GM23338 (cell line): ENCODE results near the gene RNF19B. TPM values are rescaled to one million over a fixed set of nuclear protein-coding genes. Genes with fewer than 3 reads are reported as not detected.

Experiments used
- ATAC-seq: fragments of 200-7000 bp; cut with Tn5 transposase; 3 replicates; pipeline ENCODE4 v1.9.1; 2020
- DNase-seq: peaks from one replicate; pipeline ENCODE4 v3.0.0-alpha.2; 2015; ENCODE audit warnings: low spot score
- H2AFZ ChIP-seq: fragments of 200-600 bp; sonication (generic); 2 replicates; pipeline ENCODE4 v1.8.0; 2016; ENCODE audit warnings: antibody characterized with exemption, mild to moderate bottlenecking, moderate library complexity
- H3F3A ChIP-seq: fragments of 200-600 bp; sonication (generic); replicated peaks from 2 replicates; pipeline ENCODE4 v1.8.0; 2017; ENCODE audit warnings: antibody characterized with exemption, mixed run types, low read depth
- H3K27ac ChIP-seq: fragments of 200-600 bp; sonication (generic); 2 replicates; pipeline ENCODE4 v1.6.1; 2016; ENCODE audit warnings: low read depth
- H3K27me3 ChIP-seq: fragments of 200-600 bp; sonication (generic); 2 replicates; pipeline ENCODE4 v1.8.0; 2016; ENCODE audit warnings: mild to moderate bottlenecking, mixed run types, moderate library complexity; ENCODE audit not compliant: insufficient read depth
- H3K36me3 ChIP-seq: fragments of 200-600 bp; sonication (generic); 2 replicates; pipeline ENCODE4 v1.8.0; 2016; ENCODE audit warnings: mild to moderate bottlenecking; ENCODE audit not compliant: insufficient read depth
- H3K4me1 ChIP-seq: fragments of 200-600 bp; sonication (generic); 2 replicates; pipeline ENCODE4 v1.8.0; 2016; ENCODE audit warnings: mild to moderate bottlenecking, moderate library complexity; ENCODE audit not compliant: insufficient read depth
- H3K4me2 ChIP-seq: fragments of 200-600 bp; sonication (generic); 2 replicates; pipeline ENCODE4 v1.7.1; 2017; ENCODE audit warnings: mixed run types
- H3K4me3 ChIP-seq: fragments of 200-600 bp; sonication (generic); 2 replicates; pipeline ENCODE4 v1.6.1; 2016; ENCODE audit warnings: mixed run types
- H3K79me2 ChIP-seq: fragments of 200-600 bp; sonication (generic); replicated peaks from 2 replicates; pipeline ENCODE4 v1.8.0; 2017; ENCODE audit warnings: mild to moderate bottlenecking; ENCODE audit not compliant: insufficient read depth
- H3K9me2 ChIP-seq: fragments of 200-600 bp; sonication (generic); 2 replicates; pipeline ENCODE4 v1.8.0; 2017; ENCODE audit not compliant: insufficient read depth
- H4K20me1 ChIP-seq: fragments of 200-600 bp; sonication (generic); replicated peaks from 2 replicates; pipeline ENCODE4 v1.8.0; 2017; ENCODE audit warnings: mild to moderate bottlenecking; ENCODE audit not compliant: insufficient read depth
- H3K27ac Mint-ChIP-seq: 2 replicates; pipeline ENCODE4 v1.8.0; 2020; ENCODE audit warnings: inconsistent platforms, mild to moderate bottlenecking, moderate library complexity, mixed read lengths
- H3K27me3 Mint-ChIP-seq: 3 replicates; pipeline ENCODE4 v1.8.0; 2022; ENCODE audit warnings: low read depth, mild to moderate bottlenecking, moderate library complexity, mixed read lengths, inconsistent platforms; ENCODE audit not compliant: insufficient read depth, poor library complexity
- H3K36me3 Mint-ChIP-seq: 3 replicates; pipeline ENCODE4 v1.8.0; 2021; ENCODE audit warnings: low read depth, mild to moderate bottlenecking, inconsistent platforms, moderate library complexity, mixed read lengths
- H3K4me1 Mint-ChIP-seq: 3 replicates; pipeline ENCODE4 v1.8.0; 2020; ENCODE audit warnings: mild to moderate bottlenecking, inconsistent platforms, mixed read lengths
- H3K4me3 Mint-ChIP-seq: 3 replicates; pipeline ENCODE4 v1.8.0; 2021; ENCODE audit warnings: moderate library complexity, mild to moderate bottlenecking, inconsistent platforms, mixed read lengths
- H3K9me3 Mint-ChIP-seq: 3 replicates; pipeline ENCODE4 v1.8.0; 2020; ENCODE audit warnings: moderate library complexity, mild to moderate bottlenecking, inconsistent platforms, mixed read lengths
- ETS1 ChIP-seq: IDR thresholded peaks from 2 replicates; pipeline ENCODE4 v1.6.1; 2016; ENCODE audit warnings: antibody characterized with exemption
- EZH2phosphoT487 ChIP-seq: fragments of 200-600 bp; sonication (generic); IDR thresholded peaks from one replicate; pipeline ENCODE4 v1.8.1; 2018; ENCODE audit warnings: antibody characterized with exemption; ENCODE audit not compliant: unreplicated experiment
- JUNB ChIP-seq: IDR thresholded peaks from one replicate; pipeline ENCODE4 v1.6.1; 2016; ENCODE audit warnings: antibody characterized with exemption; ENCODE audit not compliant: unreplicated experiment
- POLR2AphosphoS5 ChIP-seq: IDR thresholded peaks from 2 replicates; pipeline ENCODE4 v1.6.1; 2016; ENCODE audit warnings: antibody characterized with exemption, low read depth
- REST ChIP-seq: IDR thresholded peaks from one replicate; pipeline ENCODE4 v1.6.1; 2018; ENCODE audit warnings: antibody characterized with exemption; ENCODE audit not compliant: unreplicated experiment
- STAT1 ChIP-seq: IDR thresholded peaks from one replicate; pipeline ENCODE4 v1.6.1; 2016; ENCODE audit warnings: antibody characterized with exemption; ENCODE audit not compliant: unreplicated experiment
- ZNF331 ChIP-seq: fragments of 250-450 bp; sonication (Bioruptor Pico); IDR thresholded peaks from 2 replicates; pipeline ENCODE4 v1.5.0; 2020; ENCODE audit warnings: low read depth, mild to moderate bottlenecking, moderate library complexity
- ZNF462 ChIP-seq: fragments of 250-450 bp; sonication (Bioruptor Pico); IDR thresholded peaks from 2 replicates; pipeline ENCODE4 v1.5.0; 2020; ENCODE audit warnings: mild to moderate bottlenecking, moderate library complexity
- polyA plus RNA-seq: library from polyadenylated mRNA; unstranded; fragments of >200 nt; fragmentation: Nextera tagmentation; extraction: Ambion mirVana; gene quantifications from 2 replicates; pipeline ENCODE4 v1.2.1, GENCODE V29; 2016
- total RNA-seq: library from RNA; depleted of rRNA; stranded (reverse); fragments of >200 nt; shearing (Covaris generic); gene quantifications from 2 replicates; pipeline ENCODE4 v1.2.3, GENCODE V29; 2014

RNF19B gene
- total and polyA plus RNA-seq, 2 experiments from 2014 or later: 2.9 to 11.9 TPM

- Histone ChIP-seq H3K4me1 (peaks cover 9% of the 10 kb centered on the region), H3K36me3 (no peaks in the 10 kb centered on the region), H3F3A (no peaks in the 10 kb centered on the region; the same call in 1 of the 2 replicates), H3K79me2 (no peaks in the 10 kb centered on the region), H3K9me2 (no peaks in the 10 kb centered on the region; the same call in 1 of the 2 replicates), H4K20me1 (peaks cover 7% of the 10 kb centered on the region; the same call in 1 of the 2 replicates), H3K27ac (0 out of 2 replicates have a peak overlapping the region, but pooled peaks have one; percentile 59), H3K4me2 (no peak overlapping the region), H3K4me3 (no peak overlapping the region), H2AFZ (no peak overlapping the region), H3K27me3 (no peaks in the 10 kb centered on the region)
- Mint-ChIP-seq H3K27ac (no peak overlapping the region), H3K27me3 (peaks cover 2% of the 10 kb centered on the region), H3K4me1 (peaks cover 31% of the 10 kb centered on the region), H3K4me3 (no peak overlapping the region), H3K9me3 (no peaks in the 10 kb centered on the region), H3K36me3 (peaks cover under 1% of the 10 kb centered on the region; the same call in 1 of the 3 replicates)
- DNase-seq (no peak), ATAC-seq (no peak)
- TF ChIP-seq ETS1: no peak
- TF ChIP-seq REST: no peak
- no peak for TF ChIP-seq POLR2AphosphoS5
- TF ChIP-seq ZNF462 (CRISPR knock-in tag): no peak
- TF ChIP-seq ZNF331 (CRISPR knock-in tag): no peak
- TF ChIP-seq JUNB: no peak
- no peak for TF ChIP-seq STAT1
- no peak for TF ChIP-seq EZH2phosphoT487
Measured at GRCh38 chr1:33002006-33002405, 37.4 kb upstream of the RNF19B start.
